ENCODE measurements around the gene ZC3H7A.
"Not testable (repeated sequence)": the region's sequence is repeated elsewhere in the genome, so short reads cannot be mapped to it uniquely, and the experiment has no call there.

DNA sequence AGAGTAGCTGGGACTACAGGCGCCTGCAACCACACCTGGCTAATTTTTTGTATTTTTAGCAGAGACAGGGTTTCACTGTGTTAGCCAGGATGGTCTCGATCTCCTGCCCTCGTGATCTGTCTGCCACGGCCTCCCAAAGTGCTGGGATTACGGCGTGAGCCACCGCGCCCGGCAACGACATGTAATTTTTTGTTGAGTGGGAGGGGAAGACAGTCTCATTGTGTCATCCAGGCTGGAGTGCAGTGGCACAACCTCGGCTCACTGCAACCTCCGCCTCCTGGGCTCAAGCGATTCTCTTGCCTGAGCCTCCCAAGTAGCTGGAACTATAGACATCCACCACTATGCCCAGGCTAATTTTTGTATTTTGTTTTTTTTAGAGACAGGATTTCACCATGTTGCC is 21.9 kb upstream of the ZC3H7A start:
- TF ChIP-seq, protein P1, sequence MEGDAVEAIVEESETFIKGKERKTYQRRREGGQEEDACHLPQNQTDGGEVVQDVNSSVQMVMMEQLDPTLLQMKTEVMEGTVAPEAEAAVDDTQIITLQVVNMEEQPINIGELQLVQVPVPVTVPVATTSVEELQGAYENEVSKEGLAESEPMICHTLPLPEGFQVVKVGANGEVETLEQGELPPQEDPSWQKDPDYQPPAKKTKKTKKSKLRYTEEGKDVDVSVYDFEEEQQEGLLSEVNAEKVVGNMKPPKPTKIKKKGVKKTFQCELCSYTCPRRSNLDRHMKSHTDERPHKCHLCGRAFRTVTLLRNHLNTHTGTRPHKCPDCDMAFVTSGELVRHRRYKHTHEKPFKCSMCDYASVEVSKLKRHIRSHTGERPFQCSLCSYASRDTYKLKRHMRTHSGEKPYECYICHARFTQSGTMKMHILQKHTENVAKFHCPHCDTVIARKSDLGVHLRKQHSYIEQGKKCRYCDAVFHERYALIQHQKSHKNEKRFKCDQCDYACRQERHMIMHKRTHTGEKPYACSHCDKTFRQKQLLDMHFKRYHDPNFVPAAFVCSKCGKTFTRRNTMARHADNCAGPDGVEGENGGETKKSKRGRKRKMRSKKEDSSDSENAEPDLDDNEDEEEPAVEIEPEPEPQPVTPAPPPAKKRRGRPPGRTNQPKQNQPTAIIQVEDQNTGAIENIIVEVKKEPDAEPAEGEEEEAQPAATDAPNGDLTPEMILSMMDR (IDR thresholded peaks at IDR 0.05) = not testable (repeated sequence)
- TF ChIP-seq ZFX (IDR thresholded peaks at IDR 0.05; ENCODE audit: borderline replicate concordance) = not testable (repeated sequence)

Data from 22Rv1 (cell line).